Activated CD8-positive, alpha-beta memory T cell treated with anti-CD3 and anti-CD28 coated beads for 1 hour (primary cell): Measurements from ENCODE around the gene RYR1.
A peak's percentile ranks its signal among the peaks of the same experiment; 100 is the strongest.
"Not testable (repeated sequence)": the region's sequence is repeated elsewhere in the genome, so short reads cannot be mapped to it uniquely, and the experiment has no call there.

Source experiments
- DNase-seq, 2 donors: peaks; one replicate each; pipeline ENCODE4 v3.0.0-alpha.2; 2020; ENCODE audit warnings: low read depth in 1 of 2; ENCODE audit errors: extremely low read depth in 1 of 2

The RYR1 gene

DNA sequence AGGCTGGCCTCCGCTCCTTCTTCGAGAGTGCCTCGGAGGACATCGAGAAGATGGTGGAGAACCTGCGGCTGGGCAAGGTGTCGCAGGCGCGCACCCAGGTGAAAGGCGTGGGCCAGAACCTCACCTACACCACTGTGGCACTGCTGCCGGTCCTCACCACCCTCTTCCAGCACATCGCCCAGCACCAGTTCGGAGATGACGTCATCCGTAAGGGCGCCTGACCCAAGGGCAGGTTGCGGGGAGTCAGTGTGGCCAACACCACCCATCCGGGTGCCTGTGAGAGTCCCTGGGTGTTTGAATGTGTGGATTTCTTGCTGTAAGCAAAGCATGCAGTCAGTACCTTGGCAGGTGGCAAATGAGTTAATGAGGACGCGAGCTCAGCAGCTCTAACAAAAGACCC, 78.8 kb downstream of the RYR1 start:
- DNase-seq: no peak

DNA sequence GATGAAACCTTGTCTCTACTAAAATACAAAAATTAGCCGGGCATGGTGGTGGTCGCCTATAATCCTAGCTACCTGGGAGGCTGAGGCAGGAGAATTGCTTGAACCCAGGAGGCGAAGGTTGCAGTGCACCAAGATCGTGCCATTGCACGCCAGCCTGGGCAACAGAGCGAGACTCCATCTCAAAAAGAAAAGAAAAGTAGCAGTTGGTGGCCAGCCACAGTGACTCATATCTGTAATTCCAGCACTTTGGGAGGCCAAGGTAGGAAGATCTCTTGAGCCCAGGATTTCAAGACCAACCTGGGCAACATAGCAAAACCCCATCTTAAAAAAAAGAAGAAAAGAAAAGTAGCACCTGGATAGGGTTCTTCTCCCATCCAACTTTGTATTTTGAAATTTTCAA, 79.7 kb downstream of the RYR1 start:
- not testable (repeated sequence) for DNase-seq

DNA sequence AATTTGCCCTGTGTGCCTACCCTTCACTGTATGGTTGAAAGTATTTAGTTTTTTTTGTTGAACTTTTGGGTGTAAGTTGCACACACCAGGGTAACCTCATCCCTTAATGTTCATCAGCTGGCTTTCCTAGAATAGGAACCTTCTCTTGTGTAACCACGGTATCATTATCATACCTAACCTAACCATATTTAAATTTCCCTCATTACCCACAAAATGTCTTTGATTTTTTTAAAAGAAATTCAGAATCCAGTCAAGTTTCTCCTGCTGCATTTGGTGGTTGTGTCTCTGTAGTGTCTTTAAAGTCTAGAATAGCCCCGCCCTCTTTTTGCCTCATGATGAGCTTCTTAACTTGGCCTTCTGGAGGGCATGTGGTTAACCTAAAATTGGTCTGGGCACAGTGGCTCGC, 80.3 kb downstream of the RYR1 start:
- no peak for DNase-seq

DNA sequence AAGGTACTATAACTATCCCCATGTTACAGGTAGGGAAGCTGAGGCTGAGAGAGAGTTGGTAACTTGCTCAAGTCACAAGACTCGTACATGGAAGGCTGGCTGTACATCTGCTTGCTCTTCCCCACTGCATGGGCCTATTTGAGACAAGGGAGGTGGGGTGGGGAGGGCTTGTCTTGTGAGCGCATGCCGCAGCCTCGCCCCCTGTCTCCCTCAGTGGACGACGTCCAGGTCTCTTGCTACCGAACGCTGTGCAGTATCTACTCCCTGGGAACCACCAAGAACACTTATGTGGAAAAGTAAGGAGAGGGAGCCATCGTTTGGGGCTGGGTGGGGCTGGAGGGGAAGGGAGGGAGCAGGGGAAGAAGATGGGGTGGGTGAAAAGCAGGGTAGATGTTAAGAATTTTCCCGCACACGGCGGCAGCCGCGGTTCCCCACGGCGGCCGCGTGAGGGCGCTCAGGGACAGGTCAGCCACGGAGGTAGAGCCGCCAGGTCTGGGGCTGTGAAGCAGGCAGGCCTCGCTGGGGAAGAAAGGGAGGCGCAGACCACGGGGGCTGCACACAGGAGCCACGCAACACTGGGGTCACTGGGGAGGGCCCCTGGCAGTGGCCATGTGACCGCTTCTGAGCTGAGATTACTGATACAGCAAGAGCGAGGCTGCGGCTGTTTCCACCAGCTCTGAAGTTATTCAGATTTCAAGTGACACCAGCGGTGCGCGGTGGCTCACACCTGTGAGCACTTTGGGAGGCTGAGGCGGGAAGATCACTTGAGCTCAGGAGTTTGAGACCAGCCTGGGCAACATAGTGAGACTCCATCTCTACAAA, 81.5 kb downstream of the RYR1 start:
- DNase-seq: peak; percentile 12 to 70

DNA sequence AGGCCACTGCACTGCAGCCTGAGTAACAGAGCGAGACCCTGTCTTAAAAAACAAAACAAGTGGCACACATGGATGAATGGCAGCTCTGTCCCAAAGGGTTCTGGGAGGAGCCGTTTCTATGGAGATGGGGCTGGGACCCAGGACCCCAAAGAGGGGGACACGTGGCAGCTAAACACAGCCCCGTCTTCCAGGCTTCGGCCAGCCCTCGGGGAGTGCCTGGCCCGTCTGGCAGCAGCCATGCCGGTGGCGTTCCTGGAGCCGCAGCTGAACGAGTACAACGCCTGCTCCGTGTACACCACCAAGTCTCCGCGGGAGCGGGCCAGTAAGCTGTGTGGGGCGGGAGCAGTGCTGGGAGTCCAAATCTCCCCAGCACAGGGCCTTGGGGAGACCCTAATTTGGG, 82.4 kb downstream of the RYR1 start:
- DNase-seq: no peak

DNA sequence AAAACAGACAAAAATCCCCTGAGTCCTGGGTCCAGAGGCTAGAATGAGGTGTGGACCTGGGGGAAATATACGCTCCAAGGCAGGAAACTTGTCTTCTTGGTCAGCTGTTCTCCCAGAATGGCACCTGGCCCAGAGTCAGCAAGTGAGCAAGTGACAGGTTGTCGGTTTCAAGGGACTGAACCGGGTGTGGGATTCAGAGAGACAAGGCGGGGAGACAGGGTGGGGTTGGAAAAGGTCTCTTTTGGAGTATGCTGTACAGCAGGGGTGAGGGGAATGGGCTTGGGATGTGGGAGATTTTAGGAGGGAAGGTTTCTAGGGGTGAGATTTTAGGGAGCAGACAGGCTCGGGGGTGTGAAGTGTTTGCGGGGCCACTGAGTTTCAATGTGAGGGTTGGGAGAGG, 83.3 kb downstream of the RYR1 start:
- DNase-seq: no peak

DNA sequence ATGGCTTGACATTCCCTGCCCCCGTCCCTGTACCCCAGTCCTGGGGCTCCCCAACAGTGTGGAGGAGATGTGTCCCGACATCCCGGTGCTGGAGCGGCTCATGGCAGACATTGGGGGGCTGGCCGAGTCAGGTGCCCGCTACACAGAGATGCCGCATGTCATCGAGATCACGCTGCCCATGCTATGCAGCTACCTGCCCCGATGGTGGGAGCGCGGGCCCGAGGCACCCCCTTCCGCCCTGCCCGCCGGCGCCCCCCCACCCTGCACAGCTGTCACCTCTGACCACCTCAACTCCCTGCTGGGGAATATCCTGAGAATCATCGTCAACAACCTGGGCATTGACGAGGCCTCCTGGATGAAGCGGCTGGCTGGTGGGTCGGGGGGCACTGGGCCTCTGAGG, 83.8 kb downstream of the RYR1 start:
- DNase-seq: no peak

DNA sequence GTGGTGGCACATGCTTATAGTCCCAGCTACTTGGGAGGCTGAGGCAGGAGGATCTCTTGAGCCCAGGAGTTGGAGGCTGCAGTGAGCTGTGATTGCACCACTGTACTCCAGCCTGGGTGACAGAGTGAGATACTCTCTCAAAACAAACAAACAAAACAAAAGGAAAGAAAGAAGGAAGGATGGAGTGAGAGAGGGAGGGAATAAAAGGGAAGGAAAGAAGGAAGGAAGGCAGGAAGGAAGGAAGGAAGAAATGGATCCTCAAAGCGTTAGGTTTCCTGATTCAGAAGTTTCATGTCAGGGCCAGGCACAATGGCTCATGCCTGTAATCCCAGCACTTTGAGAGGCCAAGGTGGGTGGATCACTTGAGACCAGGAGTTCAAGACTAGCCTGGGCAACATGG, 84.5 kb downstream of the RYR1 start:
- DNase-seq: not testable (repeated sequence)

DNA sequence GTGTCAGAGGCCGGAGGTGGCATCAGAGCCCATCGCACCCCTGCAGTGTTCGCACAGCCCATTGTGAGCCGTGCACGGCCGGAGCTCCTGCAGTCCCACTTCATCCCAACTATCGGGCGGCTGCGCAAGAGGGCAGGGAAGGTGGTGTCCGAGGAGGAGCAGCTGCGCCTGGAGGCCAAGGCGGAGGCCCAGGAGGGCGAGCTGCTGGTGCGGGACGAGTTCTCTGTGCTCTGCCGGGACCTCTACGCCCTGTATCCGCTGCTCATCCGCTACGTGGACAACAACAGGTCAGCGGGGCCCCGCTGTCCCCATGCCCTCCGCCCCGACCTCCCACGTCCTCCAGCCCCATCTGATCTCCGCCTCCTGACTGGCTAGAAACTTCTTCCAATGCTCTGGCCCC, 85.7 kb downstream of the RYR1 start:
- no peak for DNase-seq

DNA sequence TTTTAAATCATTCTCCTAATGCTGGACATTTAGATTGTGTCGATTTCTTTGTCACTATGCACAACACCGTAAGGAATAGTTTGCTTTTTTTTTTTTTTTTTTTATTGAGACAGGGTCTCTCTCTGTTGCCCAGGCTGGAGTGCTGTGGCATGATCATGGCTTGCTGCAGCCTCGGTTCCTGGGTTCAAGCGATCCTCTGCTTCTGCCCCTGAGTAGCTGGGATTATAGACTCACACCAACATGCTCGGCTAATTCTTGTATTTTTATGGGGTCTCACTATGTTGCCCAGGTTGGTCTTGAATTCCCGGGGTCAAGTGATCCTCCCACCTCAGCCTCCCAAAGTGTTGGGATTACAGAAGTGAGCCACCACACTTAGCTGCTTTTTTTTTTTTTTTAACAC, 86.5 kb downstream of the RYR1 start:
- DNase-seq: no peak

DNA sequence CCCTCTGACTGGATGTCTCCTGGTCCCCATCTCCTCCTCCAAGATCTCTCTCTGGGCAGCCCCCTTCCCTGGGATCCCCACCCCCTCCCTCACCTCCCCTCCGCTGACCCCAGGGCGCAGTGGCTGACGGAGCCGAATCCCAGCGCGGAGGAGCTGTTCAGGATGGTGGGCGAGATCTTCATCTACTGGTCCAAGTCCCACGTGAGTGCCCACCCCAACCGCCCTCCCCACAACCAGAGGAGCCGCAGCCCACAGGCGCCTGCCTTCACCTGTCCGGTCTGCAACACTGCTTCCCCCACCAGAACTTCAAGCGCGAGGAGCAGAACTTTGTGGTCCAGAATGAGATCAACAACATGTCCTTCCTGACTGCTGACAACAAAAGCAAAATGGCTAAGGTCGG, 89.4 kb downstream of the RYR1 start:
- no peak for DNase-seq

DNA sequence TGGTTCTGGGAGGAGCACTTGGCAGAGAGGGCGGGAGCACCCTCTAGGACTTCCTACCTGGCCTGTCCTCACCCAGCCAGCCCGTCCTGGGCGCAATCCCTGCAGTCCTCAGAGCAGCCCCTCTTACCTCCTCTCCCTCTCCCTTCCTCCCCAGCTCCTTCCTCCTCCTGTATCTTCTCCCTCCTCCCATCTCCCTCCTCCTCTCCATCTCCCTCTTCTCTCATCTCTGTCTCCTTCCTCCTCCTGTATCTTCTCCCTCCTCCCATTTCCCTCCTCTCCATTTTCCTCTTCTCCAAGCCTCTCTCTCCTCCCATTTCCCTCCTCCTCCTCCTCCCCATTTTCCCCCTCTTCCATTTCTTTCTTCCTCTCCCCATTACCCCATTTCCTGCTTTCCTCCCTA, 89.8 kb downstream of the RYR1 start:
- no peak for DNase-seq

DNA sequence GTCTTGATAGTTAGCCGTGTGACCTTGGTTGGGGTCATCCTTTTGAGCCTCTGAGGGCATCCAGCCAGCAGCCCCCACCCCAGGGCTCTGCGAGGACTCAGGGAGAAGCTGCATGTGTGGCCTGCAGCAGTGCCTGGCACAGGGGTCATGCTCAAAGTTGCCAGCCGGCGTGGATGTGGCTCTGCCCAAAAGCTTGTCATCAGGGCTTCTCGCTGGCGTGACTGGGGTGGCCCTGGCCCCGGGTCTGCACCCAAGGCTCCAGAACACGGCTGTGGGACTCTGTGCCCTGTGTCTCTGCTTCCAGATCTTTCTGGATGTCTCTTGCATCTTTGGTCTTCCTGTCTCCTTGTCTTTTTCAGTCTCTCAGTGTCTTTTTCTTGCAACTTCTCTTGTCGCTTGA, 90.9 kb downstream of the RYR1 start:
- no peak for DNase-seq

DNA sequence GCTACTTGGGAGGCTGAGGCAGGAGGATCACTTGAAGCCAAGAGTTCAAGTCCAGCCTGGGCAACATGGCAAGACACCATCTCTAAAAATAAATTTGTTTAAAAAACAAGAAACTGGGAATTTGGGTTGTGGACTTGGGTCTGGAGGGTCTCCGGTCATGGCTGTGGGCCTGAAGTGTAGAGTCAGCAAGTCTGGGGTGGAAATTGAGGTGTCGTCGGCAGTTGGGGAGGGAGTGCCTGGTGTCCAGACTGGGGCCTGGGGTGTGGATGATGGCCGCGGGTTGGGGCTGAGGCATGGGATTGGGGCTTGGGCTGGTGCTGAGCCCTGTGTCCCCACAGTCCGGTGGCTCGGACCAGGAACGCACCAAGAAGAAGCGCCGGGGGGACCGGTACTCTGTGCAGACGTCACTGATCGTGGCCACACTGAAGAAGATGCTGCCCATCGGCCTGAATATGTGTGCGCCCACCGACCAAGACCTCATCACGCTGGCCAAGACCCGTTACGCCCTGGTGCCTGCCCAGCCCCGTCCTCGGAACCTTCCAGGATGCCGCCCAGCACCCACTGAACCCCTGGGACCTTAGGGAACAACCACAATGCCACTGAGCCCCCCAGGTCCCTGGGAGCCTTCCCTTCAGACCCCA, 91.6 kb downstream of the RYR1 start:
- no peak for DNase-seq

DNA sequence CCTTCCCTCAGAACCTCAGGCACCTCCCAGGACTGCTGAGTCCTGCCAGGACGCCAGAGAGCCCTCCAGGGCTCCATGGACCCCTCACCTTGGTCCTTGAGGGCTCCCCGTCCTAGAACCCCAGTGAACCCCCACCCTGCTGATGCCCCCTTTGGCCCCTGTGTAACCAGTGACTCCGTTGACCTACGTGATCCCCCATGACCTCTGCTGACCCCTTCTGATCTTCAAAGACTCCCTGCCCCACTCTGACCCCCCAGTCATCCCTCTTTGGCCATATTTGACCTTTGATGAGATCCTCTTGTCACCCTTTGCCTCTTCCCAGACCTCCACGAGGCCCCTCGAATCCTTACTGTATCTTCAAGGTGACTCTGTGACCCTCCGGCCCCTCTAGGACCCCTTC, 92.9 kb downstream of the RYR1 start:
- no peak for DNase-seq

DNA sequence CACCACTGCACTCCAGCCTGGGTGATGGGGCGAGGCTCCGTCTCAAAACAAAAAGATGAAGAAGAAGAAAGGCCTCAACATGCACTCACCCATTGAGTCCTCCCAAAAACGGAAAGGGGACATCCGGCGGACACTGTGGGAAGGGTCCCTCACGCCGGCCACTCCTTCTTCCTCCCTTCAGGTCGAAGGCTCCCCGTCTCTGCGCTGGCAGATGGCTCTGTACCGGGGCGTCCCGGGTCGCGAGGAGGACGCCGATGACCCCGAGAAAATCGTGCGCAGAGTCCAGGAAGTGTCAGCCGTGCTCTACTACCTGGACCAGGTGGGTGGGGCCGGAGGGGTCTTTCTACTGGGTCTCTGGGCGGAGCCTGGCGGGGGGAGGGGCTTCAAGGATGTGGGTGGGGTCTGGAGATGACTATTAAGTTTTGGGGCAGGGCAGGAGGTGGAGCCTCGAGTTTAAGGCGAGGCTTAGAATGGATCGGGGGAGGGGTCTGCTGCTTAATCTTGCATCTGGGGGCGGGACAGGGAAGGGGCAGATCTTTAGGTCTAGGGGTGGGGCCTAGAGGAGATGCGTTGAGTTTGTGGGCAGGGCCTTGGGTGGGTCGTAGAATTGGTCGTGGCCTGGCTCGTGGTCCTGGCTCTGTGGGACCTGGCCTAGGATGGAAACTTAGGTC, 94.1 kb downstream of the RYR1 start:
- DNase-seq: no peak

DNA sequence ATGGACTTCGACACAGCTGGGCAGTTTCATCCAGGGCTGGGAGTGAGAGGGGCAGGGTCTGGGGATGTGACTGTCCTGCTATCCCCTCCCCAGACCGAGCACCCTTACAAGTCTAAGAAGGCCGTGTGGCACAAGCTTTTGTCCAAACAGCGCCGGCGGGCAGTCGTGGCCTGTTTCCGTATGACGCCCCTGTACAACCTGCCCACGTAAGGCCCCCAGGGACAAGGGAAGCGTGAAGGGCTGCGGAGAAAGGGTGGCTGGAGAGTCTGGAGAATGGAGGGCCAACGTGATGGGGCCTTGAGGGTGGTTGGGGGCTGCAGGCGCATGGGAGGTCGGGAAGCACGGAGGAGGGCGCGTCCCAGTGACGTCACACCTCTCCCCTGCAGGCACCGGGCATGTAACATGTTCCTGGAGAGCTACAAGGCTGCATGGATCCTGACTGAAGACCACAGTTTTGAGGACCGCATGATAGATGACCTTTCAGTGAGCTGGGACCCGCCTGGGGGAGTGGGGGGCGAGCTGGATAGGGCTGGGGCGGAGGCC, 94.8 kb downstream of the RYR1 start:
- no peak for DNase-seq

DNA sequence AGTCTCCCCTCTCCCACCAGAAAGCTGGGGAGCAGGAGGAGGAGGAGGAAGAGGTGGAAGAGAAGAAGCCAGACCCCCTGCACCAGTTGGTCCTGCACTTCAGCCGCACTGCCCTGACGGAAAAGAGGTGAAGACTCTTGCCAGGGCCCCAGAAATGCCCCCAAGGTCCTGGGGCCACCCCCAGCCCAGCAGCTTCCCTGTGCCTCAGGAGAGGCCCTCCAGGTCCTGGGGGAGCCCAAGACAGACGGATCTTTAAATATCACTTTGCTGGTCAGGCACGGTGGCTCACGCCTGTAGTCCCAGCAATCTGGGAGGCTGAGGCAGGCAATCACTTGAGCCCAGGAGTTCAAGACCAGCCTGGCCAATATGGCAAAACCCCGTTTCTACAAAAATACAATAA, 95.4 kb downstream of the RYR1 start:
- no peak for DNase-seq

DNA sequence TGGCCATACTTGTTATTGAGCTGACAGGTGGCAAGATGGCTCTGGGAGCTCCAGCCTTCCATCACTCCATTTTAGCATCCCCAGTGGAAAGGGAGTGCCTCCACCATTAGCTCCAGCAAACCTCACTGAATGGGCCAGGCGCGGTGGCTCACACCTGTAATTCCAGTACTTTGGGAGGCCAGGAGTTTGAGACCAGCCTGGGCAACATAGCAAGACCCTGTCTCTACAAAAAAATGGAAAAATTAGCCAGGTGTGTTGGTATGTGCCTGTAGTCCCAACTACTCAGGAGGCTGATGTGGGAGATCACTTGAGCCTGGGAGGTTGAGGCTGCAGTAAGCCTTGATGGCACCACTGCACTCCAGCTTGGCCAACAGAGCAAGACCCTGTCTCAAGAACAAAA, 98.0 kb downstream of the RYR1 start:
- DNase-seq: no peak

DNA sequence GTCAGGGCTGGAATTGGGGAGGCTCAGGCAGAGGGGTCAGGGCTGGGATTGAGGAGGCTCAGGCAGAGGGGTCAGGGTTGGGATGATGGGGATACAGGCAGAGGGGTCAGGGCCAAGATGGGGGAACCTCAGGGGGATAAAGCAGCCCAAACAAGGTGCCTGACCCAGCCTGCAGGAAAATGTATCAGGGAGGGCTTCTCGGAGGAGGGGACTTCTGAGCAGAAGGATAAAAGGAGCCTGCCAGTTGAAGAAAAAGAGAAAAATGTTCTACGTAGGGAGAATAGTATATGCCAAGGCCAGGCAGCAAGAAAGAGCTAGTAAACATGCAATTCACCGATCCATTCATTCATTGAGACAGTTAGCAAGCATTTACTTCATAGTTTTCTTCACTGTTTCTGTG, 99.4 kb downstream of the RYR1 start:
- no peak for DNase-seq

DNA sequence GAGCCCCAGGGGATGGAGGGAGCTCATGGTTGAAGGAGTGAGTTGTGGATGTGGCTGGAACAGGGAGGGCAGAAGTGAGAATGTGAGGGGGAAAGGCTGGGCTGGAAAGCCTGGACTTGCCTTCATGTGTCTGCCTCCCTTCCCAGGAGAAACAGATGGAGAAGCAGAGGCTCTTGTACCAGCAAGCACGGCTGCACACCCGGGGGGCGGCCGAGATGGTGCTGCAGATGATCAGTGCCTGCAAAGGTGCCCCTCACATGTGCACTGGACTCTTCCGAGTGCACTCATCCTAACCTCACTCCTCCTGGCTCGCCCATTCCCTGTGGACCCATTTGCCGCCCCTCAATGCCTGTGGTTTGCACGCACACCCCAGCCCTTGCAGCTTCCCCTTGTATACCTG, 101.1 kb downstream of the RYR1 start:
- no peak for DNase-seq

DNA sequence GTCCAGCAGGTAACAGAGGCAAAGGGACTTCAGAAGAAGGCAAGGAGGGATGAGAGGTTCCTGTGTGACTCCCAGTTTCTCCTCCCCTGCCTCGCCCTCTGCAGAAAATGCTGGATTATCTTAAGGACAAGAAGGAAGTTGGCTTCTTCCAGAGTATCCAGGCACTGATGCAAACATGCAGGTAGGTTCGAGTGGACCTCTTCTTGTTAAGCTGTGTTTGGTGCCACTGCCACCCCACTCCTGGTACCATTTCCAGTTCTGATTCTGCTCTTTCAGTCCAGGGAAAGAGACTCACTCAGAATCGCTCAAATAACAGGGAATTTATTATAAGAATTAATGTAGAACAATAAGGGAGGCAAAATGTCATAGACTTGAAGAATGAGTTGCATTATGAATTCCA, 101.7 kb downstream of the RYR1 start:
- no peak for DNase-seq
